ENCODE data around the gene NAPA. TPM values are rescaled to one million over a fixed set of nuclear protein-coding genes. Genes with fewer than 3 reads are reported as not detected.

The NAPA gene
- polyA plus RNA-seq, 1 donor from 2014 or later, result 100 TPM

GRCh38 chr19:47512948-47513319 lies 1.9 kb downstream of the NAPA start:
- no peaks in the 10 kb centered on the region for H4K20me1 ChIP-seq (ENCODE audit: insufficient read depth)
- H3K9me2 ChIP-seq (ENCODE audit: insufficient read depth, low read length), result no peaks in the 10 kb centered on the region
- no peaks in the 10 kb centered on the region for H3F3A ChIP-seq (ENCODE audit: insufficient read depth, low read length, poor library complexity, severe bottlenecking)
- no peaks in the 10 kb centered on the region for H3K27me3 ChIP-seq (ENCODE audit: insufficient read depth, low read depth, low read length)
- peak overlapping the region; percentile 90 for H3K9ac ChIP-seq (ENCODE audit: low read length)
- H2AFZ ChIP-seq (ENCODE audit: low read depth, low read length), result no peak overlapping the region
- H3K4me3 ChIP-seq (ENCODE audit: low read length), result peak overlapping the region; percentile 84
- no peak overlapping the region for H3K27ac ChIP-seq (ENCODE audit: low read length)
- H3K9me3 ChIP-seq (ENCODE audit: low read length), result no peaks in the 10 kb centered on the region
- H3K4me2 ChIP-seq (ENCODE audit: low read length), result no peak overlapping the region
- no peaks in the 10 kb centered on the region for H3K36me3 ChIP-seq (ENCODE audit: insufficient read depth, low read length)
- H3K79me2 ChIP-seq (replicated peaks; ENCODE audit: insufficient read depth, low read length), result peaks cover 38% of the 10 kb centered on the region
- TF ChIP-seq EP300 (conservative IDR thresholded peaks at IDR 0.05; ENCODE audit: poor library complexity, severe bottlenecking) (no peak), MXI1 (conservative IDR thresholded peaks at IDR 0.05; ENCODE audit: poor library complexity, severe bottlenecking) (no peak), EZH2 (IDR thresholded peaks at IDR 0.05; ENCODE audit: borderline replicate concordance, insufficient read depth, low read length, poor library complexity, severe bottlenecking) (no peak), POLR2AphosphoS5 (IDR thresholded peaks at IDR 0.05) (no peak), TAF1 (IDR thresholded peaks at IDR 0.05; ENCODE audit: low read depth) (no peak), RAD21 (conservative IDR thresholded peaks at IDR 0.05) (no peak), SMC3 (conservative IDR thresholded peaks at IDR 0.05; ENCODE audit: poor library complexity) (no peak)
- TF ChIP-seq, protein P1, sequence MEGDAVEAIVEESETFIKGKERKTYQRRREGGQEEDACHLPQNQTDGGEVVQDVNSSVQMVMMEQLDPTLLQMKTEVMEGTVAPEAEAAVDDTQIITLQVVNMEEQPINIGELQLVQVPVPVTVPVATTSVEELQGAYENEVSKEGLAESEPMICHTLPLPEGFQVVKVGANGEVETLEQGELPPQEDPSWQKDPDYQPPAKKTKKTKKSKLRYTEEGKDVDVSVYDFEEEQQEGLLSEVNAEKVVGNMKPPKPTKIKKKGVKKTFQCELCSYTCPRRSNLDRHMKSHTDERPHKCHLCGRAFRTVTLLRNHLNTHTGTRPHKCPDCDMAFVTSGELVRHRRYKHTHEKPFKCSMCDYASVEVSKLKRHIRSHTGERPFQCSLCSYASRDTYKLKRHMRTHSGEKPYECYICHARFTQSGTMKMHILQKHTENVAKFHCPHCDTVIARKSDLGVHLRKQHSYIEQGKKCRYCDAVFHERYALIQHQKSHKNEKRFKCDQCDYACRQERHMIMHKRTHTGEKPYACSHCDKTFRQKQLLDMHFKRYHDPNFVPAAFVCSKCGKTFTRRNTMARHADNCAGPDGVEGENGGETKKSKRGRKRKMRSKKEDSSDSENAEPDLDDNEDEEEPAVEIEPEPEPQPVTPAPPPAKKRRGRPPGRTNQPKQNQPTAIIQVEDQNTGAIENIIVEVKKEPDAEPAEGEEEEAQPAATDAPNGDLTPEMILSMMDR (IDR thresholded peaks at IDR 0.05; ENCODE audit: poor library complexity, severe bottlenecking), result no peak
- TF ChIP-seq, protein P2, sequence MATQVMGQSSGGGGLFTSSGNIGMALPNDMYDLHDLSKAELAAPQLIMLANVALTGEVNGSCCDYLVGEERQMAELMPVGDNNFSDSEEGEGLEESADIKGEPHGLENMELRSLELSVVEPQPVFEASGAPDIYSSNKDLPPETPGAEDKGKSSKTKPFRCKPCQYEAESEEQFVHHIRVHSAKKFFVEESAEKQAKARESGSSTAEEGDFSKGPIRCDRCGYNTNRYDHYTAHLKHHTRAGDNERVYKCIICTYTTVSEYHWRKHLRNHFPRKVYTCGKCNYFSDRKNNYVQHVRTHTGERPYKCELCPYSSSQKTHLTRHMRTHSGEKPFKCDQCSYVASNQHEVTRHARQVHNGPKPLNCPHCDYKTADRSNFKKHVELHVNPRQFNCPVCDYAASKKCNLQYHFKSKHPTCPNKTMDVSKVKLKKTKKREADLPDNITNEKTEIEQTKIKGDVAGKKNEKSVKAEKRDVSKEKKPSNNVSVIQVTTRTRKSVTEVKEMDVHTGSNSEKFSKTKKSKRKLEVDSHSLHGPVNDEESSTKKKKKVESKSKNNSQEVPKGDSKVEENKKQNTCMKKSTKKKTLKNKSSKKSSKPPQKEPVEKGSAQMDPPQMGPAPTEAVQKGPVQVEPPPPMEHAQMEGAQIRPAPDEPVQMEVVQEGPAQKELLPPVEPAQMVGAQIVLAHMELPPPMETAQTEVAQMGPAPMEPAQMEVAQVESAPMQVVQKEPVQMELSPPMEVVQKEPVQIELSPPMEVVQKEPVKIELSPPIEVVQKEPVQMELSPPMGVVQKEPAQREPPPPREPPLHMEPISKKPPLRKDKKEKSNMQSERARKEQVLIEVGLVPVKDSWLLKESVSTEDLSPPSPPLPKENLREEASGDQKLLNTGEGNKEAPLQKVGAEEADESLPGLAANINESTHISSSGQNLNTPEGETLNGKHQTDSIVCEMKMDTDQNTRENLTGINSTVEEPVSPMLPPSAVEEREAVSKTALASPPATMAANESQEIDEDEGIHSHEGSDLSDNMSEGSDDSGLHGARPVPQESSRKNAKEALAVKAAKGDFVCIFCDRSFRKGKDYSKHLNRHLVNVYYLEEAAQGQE (IDR thresholded peaks at IDR 0.05; ENCODE audit: borderline replicate concordance), result no peak

- TF ChIP-seq TAF1 (IDR thresholded peaks at IDR 0.05; ENCODE audit: low read depth) (no peak), EP300 (conservative IDR thresholded peaks at IDR 0.05; ENCODE audit: poor library complexity, severe bottlenecking) (no peak), MXI1 (conservative IDR thresholded peaks at IDR 0.05; ENCODE audit: poor library complexity, severe bottlenecking) (no peak), POLR2AphosphoS5 (IDR thresholded peaks at IDR 0.05) (no peak), SMC3 (conservative IDR thresholded peaks at IDR 0.05; ENCODE audit: poor library complexity) (no peak), EZH2 (IDR thresholded peaks at IDR 0.05; ENCODE audit: borderline replicate concordance, insufficient read depth, low read length, poor library complexity, severe bottlenecking) (no peak)
- TF ChIP-seq, protein P1 (IDR thresholded peaks at IDR 0.05; ENCODE audit: poor library complexity, severe bottlenecking), result no peak
- Histone ChIP-seq H3K9me3 (ENCODE audit: low read length) (no peaks in the 10 kb centered on the region), H3K27me3 (ENCODE audit: insufficient read depth, low read depth, low read length) (no peaks in the 10 kb centered on the region), H2AFZ (ENCODE audit: low read depth, low read length) (no peak overlapping the region), H4K20me1 (ENCODE audit: insufficient read depth) (no peaks in the 10 kb centered on the region), H3K36me3 (ENCODE audit: insufficient read depth, low read length) (no peaks in the 10 kb centered on the region), H3K9ac (ENCODE audit: low read length) (peak overlapping the region; percentile 90), H3F3A (ENCODE audit: insufficient read depth, low read length, poor library complexity, severe bottlenecking) (no peaks in the 10 kb centered on the region), H3K4me3 (ENCODE audit: low read length) (peak overlapping the region; percentile 84), H3K79me2 (replicated peaks; ENCODE audit: insufficient read depth, low read length) (peaks cover 43% of the 10 kb centered on the region), H3K9me2 (ENCODE audit: insufficient read depth, low read length) (no peaks in the 10 kb centered on the region), H3K4me2 (ENCODE audit: low read length) (no peak overlapping the region), H3K27ac (ENCODE audit: low read length) (no peak overlapping the region)
Observed at GRCh38 chr19:47512183-47512947, 2.5 kb downstream of the NAPA start.
